ENCODE data around the gene FCHO2.

FCHO2 gene

GRCh38 chr5:73028991-73029595 lies 73.3 kb downstream of the FCHO2 start:
- H3K9me3 Mint-ChIP-seq = no peaks in the 10 kb centered on the region
- ATAC-seq (ENCODE audit: low read depth) = no peak
- no peak for DNase-seq (ENCODE audit: low spot score in 2 of 2)
- peaks cover 10% of the 10 kb centered on the region for H3K36me3 Mint-ChIP-seq
- H3K27ac Mint-ChIP-seq = no peak overlapping the region
- H3K27me3 Mint-ChIP-seq = no peaks in the 10 kb centered on the region
- H3K4me1 Mint-ChIP-seq = no peaks in the 10 kb centered on the region
- H3K4me3 Mint-ChIP-seq = no peak overlapping the region

DNA sequence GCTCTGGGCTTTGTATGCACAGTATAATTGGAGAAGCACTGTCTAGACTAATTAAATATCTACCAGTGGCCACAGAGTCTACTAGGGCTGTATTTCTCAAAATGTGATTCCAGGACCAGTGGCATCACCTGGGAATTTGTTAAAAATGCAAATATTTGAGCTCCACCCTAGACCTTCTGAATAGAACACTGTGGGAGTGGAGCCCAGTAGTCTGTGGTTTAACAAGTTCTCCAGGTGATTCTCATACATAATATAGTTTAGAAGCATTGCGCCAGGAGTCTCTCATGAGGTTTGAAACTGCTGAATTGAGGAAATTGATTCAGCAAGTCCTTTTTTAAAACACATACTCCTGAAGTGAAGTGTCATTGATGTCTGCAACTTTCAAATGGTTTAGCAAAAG lies 74.7 kb downstream of the FCHO2 start:
- H3K27me3 Mint-ChIP-seq = no peaks in the 10 kb centered on the region
- H3K36me3 Mint-ChIP-seq = peaks cover 7% of the 10 kb centered on the region
- H3K27ac Mint-ChIP-seq = no peak overlapping the region
- ATAC-seq (ENCODE audit: low read depth) (no peak), DNase-seq (ENCODE audit: low spot score in 2 of 2) (no peak)
- H3K9me3 Mint-ChIP-seq = no peaks in the 10 kb centered on the region
- H3K4me1 Mint-ChIP-seq = no peaks in the 10 kb centered on the region
- no peak overlapping the region for H3K4me3 Mint-ChIP-seq

- Mint-ChIP-seq H3K4me1 (no peaks in the 10 kb centered on the region), H3K27me3 (no peaks in the 10 kb centered on the region), H3K4me3 (no peak overlapping the region), H3K9me3 (no peaks in the 10 kb centered on the region), H3K36me3 (peaks cover 5% of the 10 kb centered on the region), H3K27ac (no peak overlapping the region)
- no peak for DNase-seq (ENCODE audit: low spot score in 2 of 2)
- ATAC-seq (ENCODE audit: low read depth) = no peak
Measured at GRCh38 chr5:73030995-73031394, 75.2 kb downstream of the FCHO2 start.

DNA sequence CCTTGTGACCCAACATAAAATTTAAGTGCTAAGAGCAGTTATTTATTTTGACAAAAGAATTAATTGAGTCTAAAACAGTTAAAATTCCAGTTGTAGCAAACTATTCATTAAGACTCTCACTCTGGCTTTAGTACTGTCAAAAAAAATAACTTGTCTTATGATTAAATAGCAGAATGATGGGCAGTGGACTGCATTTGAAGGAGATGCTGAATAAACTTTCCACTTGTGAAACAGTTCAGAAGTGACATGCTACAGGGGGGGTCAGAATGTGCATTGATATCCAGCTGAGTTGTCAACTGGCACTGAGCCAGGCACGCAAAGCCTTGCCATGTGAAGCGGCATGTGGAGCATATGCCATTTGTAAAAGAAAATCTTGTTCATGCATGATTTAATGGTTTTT lies 76.0 kb downstream of the FCHO2 start:
- no peak overlapping the region for H3K27ac Mint-ChIP-seq

DNA sequence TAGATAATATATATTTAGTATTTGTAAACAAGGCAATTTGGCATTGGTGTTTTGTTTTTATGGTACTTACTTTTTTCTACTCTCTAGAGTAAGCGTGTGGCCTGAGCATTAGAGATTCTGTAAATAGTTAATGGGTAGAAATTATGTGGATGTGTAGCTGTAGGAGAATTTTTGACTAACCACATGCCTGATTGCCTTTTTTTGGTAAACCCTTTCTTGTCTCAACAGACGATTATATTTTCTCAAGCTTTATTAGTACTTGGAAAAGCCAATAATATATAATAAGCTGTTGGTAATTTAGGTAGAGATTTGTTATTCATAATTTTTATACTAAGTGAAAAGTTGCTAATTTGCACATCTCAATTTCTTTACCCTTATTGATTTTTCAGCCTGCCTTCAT lies 76.8 kb downstream of the FCHO2 start:
- Mint-ChIP-seq H3K4me3 (no peak overlapping the region), H3K4me1 (no peaks in the 10 kb centered on the region), H3K36me3 (peaks cover 2% of the 10 kb centered on the region), H3K9me3 (no peaks in the 10 kb centered on the region), H3K27me3 (no peaks in the 10 kb centered on the region), H3K27ac (no peak overlapping the region)
- ATAC-seq (ENCODE audit: low read depth) (no peak), DNase-seq (ENCODE audit: low spot score in 2 of 2) (no peak)

More for the DNA sequence above, 76.0 kb downstream of the FCHO2 start:
- Mint-ChIP-seq H3K36me3 (peaks cover 4% of the 10 kb centered on the region), H3K27me3 (no peaks in the 10 kb centered on the region), H3K4me3 (no peak overlapping the region), H3K4me1 (no peaks in the 10 kb centered on the region), H3K9me3 (no peaks in the 10 kb centered on the region)
- DNase-seq (ENCODE audit: low spot score in 2 of 2) (no peak), ATAC-seq (ENCODE audit: low read depth) (no peak)

- no peak overlapping the region for H3K4me3 Mint-ChIP-seq
- no peak for DNase-seq (ENCODE audit: low spot score in 2 of 2)
- no peaks in the 10 kb centered on the region for H3K4me1 Mint-ChIP-seq
- ATAC-seq (ENCODE audit: low read depth) = no peak
- H3K27ac Mint-ChIP-seq = no peak overlapping the region
- H3K36me3 Mint-ChIP-seq = no peaks in the 10 kb centered on the region
- H3K9me3 Mint-ChIP-seq = no peaks in the 10 kb centered on the region
- H3K27me3 Mint-ChIP-seq = no peaks in the 10 kb centered on the region
Measured at GRCh38 chr5:73037545-73037944, 81.7 kb downstream of the FCHO2 start.

- no peak for DNase-seq (ENCODE audit: low spot score in 2 of 2)
- Mint-ChIP-seq H3K4me1 (no peaks in the 10 kb centered on the region), H3K27me3 (no peaks in the 10 kb centered on the region)
Measured at GRCh38 chr5:73039082-73039481, 83.2 kb downstream of the FCHO2 start.

GRCh38 chr5:73042993-73043392 lies 87.2 kb downstream of the FCHO2 start:
- Mint-ChIP-seq H3K27ac (no peak overlapping the region), H3K27me3 (no peaks in the 10 kb centered on the region), H3K4me3 (no peak overlapping the region), H3K9me3 (peaks cover 8% of the 10 kb centered on the region), H3K36me3 (peaks cover 13% of the 10 kb centered on the region), H3K4me1 (no peaks in the 10 kb centered on the region)
- no peak for DNase-seq (ENCODE audit: low spot score in 2 of 2)
- no peak for ATAC-seq (ENCODE audit: low read depth)

More at GRCh38 chr5:73039082-73039481, 83.2 kb downstream of the FCHO2 start:
- ATAC-seq (ENCODE audit: low read depth) = no peak
- Mint-ChIP-seq H3K36me3 (peaks cover 2% of the 10 kb centered on the region), H3K4me3 (no peak overlapping the region), H3K27ac (no peak overlapping the region), H3K9me3 (peaks cover 2% of the 10 kb centered on the region)

DNA sequence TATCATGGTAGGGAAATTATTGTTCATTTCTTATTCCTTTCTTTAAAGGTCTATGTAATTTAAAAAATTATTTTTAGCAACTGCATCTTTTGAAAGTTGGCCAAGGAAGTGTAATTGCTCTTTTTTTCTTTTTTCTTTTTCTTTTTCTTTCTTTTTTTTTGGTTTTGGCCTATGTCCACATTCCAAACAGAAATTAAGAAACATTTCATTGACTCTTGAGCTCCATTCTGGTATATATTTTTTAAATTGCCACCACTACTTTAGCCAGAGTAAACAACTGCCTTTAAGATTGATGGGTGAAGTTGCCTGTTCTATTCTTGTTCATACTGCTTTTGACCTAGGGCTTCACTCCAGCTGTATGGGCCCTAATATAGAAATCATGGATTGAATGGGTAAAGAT lies 88.7 kb downstream of the FCHO2 start:
- Mint-ChIP-seq H3K4me1 (no peaks in the 10 kb centered on the region), H3K27me3 (no peaks in the 10 kb centered on the region), H3K9me3 (peaks cover 8% of the 10 kb centered on the region), H3K27ac (no peak overlapping the region), H3K36me3 (peaks cover 18% of the 10 kb centered on the region), H3K4me3 (no peak overlapping the region)
- ATAC-seq (ENCODE audit: low read depth) (no peak), DNase-seq (ENCODE audit: low spot score in 2 of 2) (no peak)

DNA sequence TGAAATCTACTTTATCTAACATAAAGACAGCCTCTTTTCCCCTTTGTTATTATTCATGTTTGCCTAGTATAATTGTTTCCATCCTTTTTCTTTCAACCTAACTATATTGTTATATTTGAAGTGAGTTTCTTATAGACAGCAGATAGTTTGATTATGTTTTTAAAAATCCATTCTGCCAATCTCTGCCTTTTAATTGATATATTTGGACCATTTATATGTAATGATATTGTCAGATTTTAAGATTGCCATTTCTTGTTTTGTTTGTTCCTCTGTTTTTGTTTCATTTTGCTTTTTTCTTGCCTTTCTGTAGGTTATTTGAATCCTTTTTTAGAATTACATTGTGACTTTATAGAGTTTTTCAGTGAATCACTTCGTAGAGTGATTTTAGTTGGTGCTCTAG lies 89.8 kb downstream of the FCHO2 start:
- Mint-ChIP-seq H3K4me3 (no peak overlapping the region), H3K4me1 (no peaks in the 10 kb centered on the region), H3K9me3 (peaks cover 8% of the 10 kb centered on the region), H3K27me3 (no peaks in the 10 kb centered on the region), H3K36me3 (peaks cover 18% of the 10 kb centered on the region), H3K27ac (no peak overlapping the region)
- ATAC-seq (ENCODE audit: low read depth) (no peak), DNase-seq (ENCODE audit: low spot score in 2 of 2) (no peak)

- Mint-ChIP-seq H3K36me3 (peaks cover 12% of the 10 kb centered on the region), H3K9me3 (no peaks in the 10 kb centered on the region), H3K27me3 (no peaks in the 10 kb centered on the region), H3K27ac (no peak overlapping the region), H3K4me1 (no peaks in the 10 kb centered on the region), H3K4me3 (no peak overlapping the region)
- DNase-seq (ENCODE audit: low spot score in 2 of 2) (no peak), ATAC-seq (ENCODE audit: low read depth) (no peak)
Measured at GRCh38 chr5:73061593-73061992, 105.8 kb downstream of the FCHO2 start.

GRCh38 chr5:73066466-73066865 lies 110.6 kb downstream of the FCHO2 start:
- H3K4me3 Mint-ChIP-seq = no peak overlapping the region
- no peak for ATAC-seq (ENCODE audit: low read depth)

GRCh38 chr5:73067213-73067612 lies 111.4 kb downstream of the FCHO2 start:
- H3K27me3 Mint-ChIP-seq = no peaks in the 10 kb centered on the region
- H3K27ac Mint-ChIP-seq = no peak overlapping the region
- no peaks in the 10 kb centered on the region for H3K9me3 Mint-ChIP-seq

More at GRCh38 chr5:73066466-73066865, 110.6 kb downstream of the FCHO2 start:
- H3K36me3 Mint-ChIP-seq = peaks cover 17% of the 10 kb centered on the region
- H3K4me1 Mint-ChIP-seq = no peaks in the 10 kb centered on the region
- DNase-seq (ENCODE audit: low spot score in 2 of 2) = no peak
- H3K27me3 Mint-ChIP-seq = no peaks in the 10 kb centered on the region
- H3K27ac Mint-ChIP-seq = no peak overlapping the region
- no peaks in the 10 kb centered on the region for H3K9me3 Mint-ChIP-seq

GRCh38 chr5:73081093-73081492 lies 125.3 kb downstream of the FCHO2 start:
- Mint-ChIP-seq H3K36me3 (peaks cover 6% of the 10 kb centered on the region), H3K27ac (no peak overlapping the region), H3K4me3 (no peak overlapping the region), H3K4me1 (no peaks in the 10 kb centered on the region), H3K27me3 (no peaks in the 10 kb centered on the region), H3K9me3 (no peaks in the 10 kb centered on the region)
- ATAC-seq (ENCODE audit: low read depth) (no peak), DNase-seq (ENCODE audit: low spot score in 2 of 2) (no peak)

More at GRCh38 chr5:73067213-73067612, 111.4 kb downstream of the FCHO2 start:
- Mint-ChIP-seq H3K4me1 (no peaks in the 10 kb centered on the region), H3K4me3 (no peak overlapping the region), H3K36me3 (peaks cover 17% of the 10 kb centered on the region)
- DNase-seq (ENCODE audit: low spot score in 2 of 2) = no peak
- ATAC-seq (ENCODE audit: low read depth) = no peak

- no peaks in the 10 kb centered on the region for H3K9me3 Mint-ChIP-seq
- H3K27me3 Mint-ChIP-seq = no peaks in the 10 kb centered on the region
- no peak overlapping the region for H3K4me3 Mint-ChIP-seq
- peaks cover 10% of the 10 kb centered on the region for H3K36me3 Mint-ChIP-seq
- no peaks in the 10 kb centered on the region for H3K4me1 Mint-ChIP-seq
- H3K27ac Mint-ChIP-seq = no peak overlapping the region
- ATAC-seq (ENCODE audit: low read depth) (no peak), DNase-seq (ENCODE audit: low spot score in 2 of 2) (no peak)
Measured at GRCh38 chr5:73088026-73088425, 132.2 kb downstream of the FCHO2 start.

All from memory B cell (primary cell).